Neural cell (in vitro differentiated cells): Measurements from ENCODE around the gene ZBP1. TPM values are rescaled to one million over a fixed set of nuclear protein-coding genes. Genes with fewer than 3 reads are reported as not detected.

Experiments
- H2AFZ ChIP-seq: fragments of 200-600, 300-800 bp; sonication (generic), shearing (Covaris generic); 2 replicates; pipeline ENCODE4 v1.6.0; 2014; ENCODE audit warnings: low read depth, mild to moderate bottlenecking, antibody characterized with exemption, low read length, moderate library complexity
- H3F3A ChIP-seq: fragments of 200-600 bp; shearing (Covaris generic); 2 replicates; pipeline ENCODE4 v1.6.1; 2016; ENCODE audit warnings: mild to moderate bottlenecking, moderate library complexity, mixed read lengths, antibody characterized with exemption, low read length; ENCODE audit not compliant: insufficient read depth, poor library complexity, severe bottlenecking
- H3K27ac ChIP-seq: fragments of 200-600, 300-800 bp; sonication (generic), shearing (Covaris generic); 2 replicates; pipeline ENCODE4 v1.5.1; 2014; ENCODE audit warnings: mild to moderate bottlenecking, low read length, moderate library complexity
- H3K27me3 ChIP-seq: fragments of 300-800, 200-600 bp; sonication (generic), shearing (Covaris generic); 2 replicates; pipeline ENCODE4 v1.6.0; 2014; ENCODE audit warnings: mild to moderate bottlenecking, low read depth, low read length, moderate library complexity; ENCODE audit not compliant: insufficient read depth
- H3K36me3 ChIP-seq: fragments of 300-800, 200-600 bp; sonication (generic), shearing (Covaris generic); 2 replicates; pipeline ENCODE4 v1.5.1; 2014; ENCODE audit warnings: mild to moderate bottlenecking, antibody characterized with exemption, low read length, moderate library complexity; ENCODE audit not compliant: insufficient read depth
- H3K4me2 ChIP-seq: fragments of 300-800, 200-600 bp; sonication (generic), shearing (Covaris generic); 2 replicates; pipeline ENCODE4 v1.6.0; 2014; ENCODE audit warnings: mild to moderate bottlenecking, low read length
- H3K4me3 ChIP-seq: fragments of 300-800, 200-600 bp; sonication (generic), shearing (Covaris generic); 2 replicates; pipeline ENCODE4 v1.5.1; 2014; ENCODE audit warnings: mild to moderate bottlenecking, low read length, moderate library complexity
- H3K79me2 ChIP-seq: fragments of 200-600 bp; shearing (Covaris generic); replicated peaks from 2 replicates; pipeline ENCODE4 v1.6.0; 2014; ENCODE audit warnings: mild to moderate bottlenecking, low read length, moderate library complexity; ENCODE audit not compliant: insufficient read depth
- H3K9ac ChIP-seq: fragments of 300-800, 200-600 bp; sonication (generic), shearing (Covaris generic); 2 replicates; pipeline ENCODE4 v1.6.1; 2016; ENCODE audit warnings: mild to moderate bottlenecking, low read length, mixed read lengths
- H3K9me2 ChIP-seq: fragments of 200-600 bp; shearing (Covaris generic); 2 replicates; pipeline ENCODE4 v1.6.1; 2016; ENCODE audit warnings: mild to moderate bottlenecking, low read length, mixed read lengths; ENCODE audit not compliant: insufficient read depth
- H3K9me3 ChIP-seq: fragments of 200-600, 300-800 bp; sonication (generic), shearing (Covaris generic); 2 replicates; pipeline ENCODE4 v1.6.1; 2016; ENCODE audit warnings: mild to moderate bottlenecking, mixed run types, low read length, moderate library complexity, mixed read lengths
- H4K20me1 ChIP-seq: fragments of 200-600 bp; shearing (Covaris generic); 2 replicates; pipeline ENCODE4 v1.6.1; 2016; ENCODE audit warnings: mild to moderate bottlenecking, mixed run types; ENCODE audit not compliant: insufficient read depth
- CTCF ChIP-seq: fragments of 450-650 bp; IDR thresholded peaks from 2 replicates; pipeline ENCODE4 v1.5.1; 2014; ENCODE audit warnings: antibody characterized with exemption, mild to moderate bottlenecking, moderate library complexity; ENCODE audit not compliant: poor library complexity, severe bottlenecking
- EP300 ChIP-seq: fragments of 450-650 bp; conservative IDR thresholded peaks from 2 replicates; pipeline ENCODE4 v1.6.1; 2014; ENCODE audit warnings: antibody characterized with exemption, mild to moderate bottlenecking, moderate library complexity; ENCODE audit not compliant: poor library complexity, severe bottlenecking
- EZH2 ChIP-seq: fragments of 200-600, 300-800 bp; shearing (Covaris generic), sonication (generic); IDR thresholded peaks from 2 replicates; pipeline ENCODE4 v1.6.1; 2014; ENCODE audit warnings: antibody characterized with exemption, low read length, borderline replicate concordance, mild to moderate bottlenecking; ENCODE audit not compliant: insufficient read depth, poor library complexity, severe bottlenecking
- MXI1 ChIP-seq: fragments of 450-650 bp; conservative IDR thresholded peaks from 2 replicates; pipeline ENCODE4 v1.6.1; 2014; ENCODE audit warnings: antibody characterized with exemption, mild to moderate bottlenecking; ENCODE audit not compliant: poor library complexity, severe bottlenecking
- POLR2AphosphoS5 ChIP-seq: IDR thresholded peaks from 2 replicates; pipeline ENCODE4 v1.6.1; 2012
- RAD21 ChIP-seq: fragments of 450-650 bp; conservative IDR thresholded peaks from 2 replicates; pipeline ENCODE4 v1.6.1; 2014; ENCODE audit warnings: antibody characterized with exemption, mild to moderate bottlenecking, moderate library complexity
- REST ChIP-seq: IDR thresholded peaks from 2 replicates; pipeline ENCODE4 v1.6.1; 2012; ENCODE audit warnings: borderline replicate concordance
- SMC3 ChIP-seq: fragments of 450-650 bp; conservative IDR thresholded peaks from 2 replicates; pipeline ENCODE4 v1.6.1; 2014; ENCODE audit warnings: antibody characterized with exemption, mild to moderate bottlenecking, moderate library complexity; ENCODE audit not compliant: poor library complexity
- TAF1 ChIP-seq: IDR thresholded peaks from 2 replicates; pipeline ENCODE4 v1.6.1; 2012; ENCODE audit warnings: low read depth
- polyA plus RNA-seq: library from polyadenylated mRNA; depleted of rRNA; stranded (reverse); fragments of >200 nt; gene quantifications from 2 replicates; pipeline ENCODE4 v1.2.3, GENCODE V29; 2014

The ZBP1 gene
- polyA plus RNA-seq, 1 donor from 2014 or later, result not detected

- Histone ChIP-seq H3K36me3 (no peaks in the 10 kb centered on the region), H3F3A (no peaks in the 10 kb centered on the region), H3K9ac (no peak overlapping the region), H2AFZ (no peak overlapping the region), H3K4me2 (no peak overlapping the region), H3K4me3 (no peak overlapping the region), H3K9me3 (no peaks in the 10 kb centered on the region), H4K20me1 (no peaks in the 10 kb centered on the region), H3K79me2 (no peaks in the 10 kb centered on the region), H3K27ac (no peak overlapping the region), H3K27me3 (no peaks in the 10 kb centered on the region), H3K9me2 (no peaks in the 10 kb centered on the region)
- TF ChIP-seq RAD21, result no peak
- no peak for TF ChIP-seq TAF1
- TF ChIP-seq EP300, result no peak
- TF ChIP-seq POLR2AphosphoS5, result no peak
- TF ChIP-seq EZH2, result no peak
Observed at GRCh38 chr20:57582029-57582378, 38.2 kb downstream of the ZBP1 start.

GRCh38 chr20:57581202-57582028 lies 38.8 kb downstream of the ZBP1 start:
- Histone ChIP-seq H3K36me3 (no peaks in the 10 kb centered on the region), H3K9me2 (no peaks in the 10 kb centered on the region), H3K4me3 (no peak overlapping the region), H3K4me2 (no peak overlapping the region), H2AFZ (no peak overlapping the region), H4K20me1 (no peaks in the 10 kb centered on the region), H3K9me3 (no peaks in the 10 kb centered on the region), H3K9ac (no peak overlapping the region), H3K27ac (no peak overlapping the region), H3K79me2 (no peaks in the 10 kb centered on the region), H3F3A (no peaks in the 10 kb centered on the region), H3K27me3 (no peaks in the 10 kb centered on the region)
- TF ChIP-seq MXI1, result no peak

GRCh38 chr20:57580478-57581201 lies 39.6 kb downstream of the ZBP1 start:
- H3K27ac ChIP-seq, result no peak overlapping the region
- TF ChIP-seq REST (no peak), RAD21 (no peak), EP300 (no peak), TAF1 (no peak), SMC3 (no peak), MXI1 (no peak), CTCF (no peak), EZH2 (no peak), POLR2AphosphoS5 (no peak)

More at GRCh38 chr20:57580478-57581201, 39.6 kb downstream of the ZBP1 start:
- H3K9me2 ChIP-seq, result no peaks in the 10 kb centered on the region
- H3K27me3 ChIP-seq, result no peaks in the 10 kb centered on the region
- no peaks in the 10 kb centered on the region for H3K36me3 ChIP-seq
- H3K9me3 ChIP-seq, result no peaks in the 10 kb centered on the region
- H4K20me1 ChIP-seq, result no peaks in the 10 kb centered on the region
- no peaks in the 10 kb centered on the region for H3F3A ChIP-seq
- H3K4me2 ChIP-seq, result no peak overlapping the region
- H3K9ac ChIP-seq, result no peak overlapping the region
- H2AFZ ChIP-seq, result no peak overlapping the region
- no peak overlapping the region for H3K4me3 ChIP-seq
- no peaks in the 10 kb centered on the region for H3K79me2 ChIP-seq
